GM23338 (cell line): ENCODE measurements around the gene IL20. TPM values are rescaled to one million over a fixed set of nuclear protein-coding genes. Genes with fewer than 3 reads are reported as not detected.
A peak's percentile ranks its signal among the peaks of the same experiment; 100 is the strongest.

Experiments used
- ATAC-seq: fragments of 200-7000 bp; cut with Tn5 transposase; 3 replicates; pipeline ENCODE4 v1.9.1; 2020
- DNase-seq: peaks from one replicate; pipeline ENCODE4 v3.0.0-alpha.2; 2015; ENCODE audit warnings: low spot score
- H2AFZ ChIP-seq: fragments of 200-600 bp; sonication (generic); 2 replicates; pipeline ENCODE4 v1.8.0; 2016; ENCODE audit warnings: antibody characterized with exemption, mild to moderate bottlenecking, moderate library complexity
- H3F3A ChIP-seq: fragments of 200-600 bp; sonication (generic); replicated peaks from 2 replicates; pipeline ENCODE4 v1.8.0; 2017; ENCODE audit warnings: antibody characterized with exemption, mixed run types, low read depth
- H3K27ac ChIP-seq: fragments of 200-600 bp; sonication (generic); 2 replicates; pipeline ENCODE4 v1.6.1; 2016; ENCODE audit warnings: low read depth
- H3K27me3 ChIP-seq: fragments of 200-600 bp; sonication (generic); 2 replicates; pipeline ENCODE4 v1.8.0; 2016; ENCODE audit warnings: mild to moderate bottlenecking, mixed run types, moderate library complexity; ENCODE audit not compliant: insufficient read depth
- H3K36me3 ChIP-seq: fragments of 200-600 bp; sonication (generic); 2 replicates; pipeline ENCODE4 v1.8.0; 2016; ENCODE audit warnings: mild to moderate bottlenecking; ENCODE audit not compliant: insufficient read depth
- H3K4me1 ChIP-seq: fragments of 200-600 bp; sonication (generic); 2 replicates; pipeline ENCODE4 v1.8.0; 2016; ENCODE audit warnings: mild to moderate bottlenecking, moderate library complexity; ENCODE audit not compliant: insufficient read depth
- H3K4me2 ChIP-seq: fragments of 200-600 bp; sonication (generic); 2 replicates; pipeline ENCODE4 v1.7.1; 2017; ENCODE audit warnings: mixed run types
- H3K4me3 ChIP-seq: fragments of 200-600 bp; sonication (generic); 2 replicates; pipeline ENCODE4 v1.6.1; 2016; ENCODE audit warnings: mixed run types
- H3K79me2 ChIP-seq: fragments of 200-600 bp; sonication (generic); replicated peaks from 2 replicates; pipeline ENCODE4 v1.8.0; 2017; ENCODE audit warnings: mild to moderate bottlenecking; ENCODE audit not compliant: insufficient read depth
- H3K9me2 ChIP-seq: fragments of 200-600 bp; sonication (generic); 2 replicates; pipeline ENCODE4 v1.8.0; 2017; ENCODE audit not compliant: insufficient read depth
- H4K20me1 ChIP-seq: fragments of 200-600 bp; sonication (generic); replicated peaks from 2 replicates; pipeline ENCODE4 v1.8.0; 2017; ENCODE audit warnings: mild to moderate bottlenecking; ENCODE audit not compliant: insufficient read depth
- H3K27ac Mint-ChIP-seq: 2 replicates; pipeline ENCODE4 v1.8.0; 2020; ENCODE audit warnings: inconsistent platforms, mild to moderate bottlenecking, moderate library complexity, mixed read lengths
- H3K27me3 Mint-ChIP-seq: 3 replicates; pipeline ENCODE4 v1.8.0; 2022; ENCODE audit warnings: low read depth, mild to moderate bottlenecking, moderate library complexity, mixed read lengths, inconsistent platforms; ENCODE audit not compliant: insufficient read depth, poor library complexity
- H3K36me3 Mint-ChIP-seq: 3 replicates; pipeline ENCODE4 v1.8.0; 2021; ENCODE audit warnings: low read depth, mild to moderate bottlenecking, inconsistent platforms, moderate library complexity, mixed read lengths
- H3K4me1 Mint-ChIP-seq: 3 replicates; pipeline ENCODE4 v1.8.0; 2020; ENCODE audit warnings: mild to moderate bottlenecking, inconsistent platforms, mixed read lengths
- H3K4me3 Mint-ChIP-seq: 3 replicates; pipeline ENCODE4 v1.8.0; 2021; ENCODE audit warnings: moderate library complexity, mild to moderate bottlenecking, inconsistent platforms, mixed read lengths
- H3K9me3 Mint-ChIP-seq: 3 replicates; pipeline ENCODE4 v1.8.0; 2020; ENCODE audit warnings: moderate library complexity, mild to moderate bottlenecking, inconsistent platforms, mixed read lengths
- CREB1 ChIP-seq: fragments of 250-450 bp; sonication (Bioruptor Pico); IDR thresholded peaks from 2 replicates; pipeline ENCODE4 v1.5.0; 2020; ENCODE audit warnings: low read depth, mild to moderate bottlenecking, moderate library complexity
- CTCF ChIP-seq, 2 experiments: fragments of 200-600 bp in 1 of 2; sonication (generic) in 1 of 2; conservative IDR thresholded peaks; 2 replicates each; pipeline versions ENCODE4 v1.5.1 to v1.6.1; 2016 to 2017; ENCODE audit warnings: antibody characterized with exemption in 2 of 2, low read depth in 2 of 2, mild to moderate bottlenecking in 2 of 2, moderate library complexity in 1 of 2
- ETS1 ChIP-seq: IDR thresholded peaks from 2 replicates; pipeline ENCODE4 v1.6.1; 2016; ENCODE audit warnings: antibody characterized with exemption
- EZH2 ChIP-seq: fragments of 200-600 bp; sonication (generic); IDR thresholded peaks from one replicate; pipeline ENCODE4 v1.8.0; 2017; ENCODE audit warnings: antibody characterized with exemption, mild to moderate bottlenecking, low read depth; ENCODE audit not compliant: unreplicated experiment
- EZH2phosphoT487 ChIP-seq: fragments of 200-600 bp; sonication (generic); IDR thresholded peaks from one replicate; pipeline ENCODE4 v1.8.1; 2018; ENCODE audit warnings: antibody characterized with exemption; ENCODE audit not compliant: unreplicated experiment
- JUNB ChIP-seq: IDR thresholded peaks from one replicate; pipeline ENCODE4 v1.6.1; 2016; ENCODE audit warnings: antibody characterized with exemption; ENCODE audit not compliant: unreplicated experiment
- NANOG ChIP-seq: IDR thresholded peaks from 2 replicates; pipeline ENCODE4 v1.6.1; 2016; ENCODE audit warnings: antibody characterized with exemption, borderline replicate concordance
- POLR2AphosphoS5 ChIP-seq: IDR thresholded peaks from 2 replicates; pipeline ENCODE4 v1.6.1; 2016; ENCODE audit warnings: antibody characterized with exemption, low read depth
- REST ChIP-seq: IDR thresholded peaks from one replicate; pipeline ENCODE4 v1.6.1; 2018; ENCODE audit warnings: antibody characterized with exemption; ENCODE audit not compliant: unreplicated experiment
- STAT1 ChIP-seq: IDR thresholded peaks from one replicate; pipeline ENCODE4 v1.6.1; 2016; ENCODE audit warnings: antibody characterized with exemption; ENCODE audit not compliant: unreplicated experiment
- ZNF114 ChIP-seq: fragments of 250-450 bp; sonication (Bioruptor Pico); IDR thresholded peaks from 2 replicates; pipeline ENCODE4 v1.5.0; 2020; ENCODE audit warnings: mild to moderate bottlenecking, moderate library complexity
- ZNF331 ChIP-seq: fragments of 250-450 bp; sonication (Bioruptor Pico); IDR thresholded peaks from 2 replicates; pipeline ENCODE4 v1.5.0; 2020; ENCODE audit warnings: low read depth, mild to moderate bottlenecking, moderate library complexity
- ZNF462 ChIP-seq: fragments of 250-450 bp; sonication (Bioruptor Pico); IDR thresholded peaks from 2 replicates; pipeline ENCODE4 v1.5.0; 2020; ENCODE audit warnings: mild to moderate bottlenecking, moderate library complexity
- polyA plus RNA-seq: library from polyadenylated mRNA; unstranded; fragments of >200 nt; fragmentation: Nextera tagmentation; extraction: Ambion mirVana; gene quantifications from 2 replicates; pipeline ENCODE4 v1.2.1, GENCODE V29; 2016
- total RNA-seq: library from RNA; depleted of rRNA; stranded (reverse); fragments of >200 nt; shearing (Covaris generic); gene quantifications from 2 replicates; pipeline ENCODE4 v1.2.3, GENCODE V29; 2014

IL20 gene
- total and polyA plus RNA-seq, 2 experiments from 2014 or later = not detected

GRCh38 chr1:206909883-206910318 is 44.5 kb downstream of the IL20 start:
- ATAC-seq = peak; percentile 33
- no peak overlapping the region for H3K27ac Mint-ChIP-seq

More at GRCh38 chr1:206909883-206910318, 44.5 kb downstream of the IL20 start:
- H3K27me3 Mint-ChIP-seq = peaks cover 24% of the 10 kb centered on the region
- Histone ChIP-seq H3K27ac (no peak overlapping the region), H3K4me2 (peak overlapping the region; percentile 93), H3K4me3 (peak overlapping the region; percentile 79), H3F3A (peaks cover 6% of the 10 kb centered on the region; the same call in 1 of the 2 replicates), H3K27me3 (peaks cover 33% of the 10 kb centered on the region), H2AFZ (peak overlapping the region; percentile 99), H3K79me2 (no peaks in the 10 kb centered on the region), H3K4me1 (peaks cover 4% of the 10 kb centered on the region), H3K9me2 (0 out of 2 replicates have a peak, but pooled peaks cover 4% of the 10 kb centered on the region), H4K20me1 (no peaks in the 10 kb centered on the region), H3K36me3 (no peaks in the 10 kb centered on the region)
- peaks cover 19% of the 10 kb centered on the region for H3K4me1 Mint-ChIP-seq
- DNase-seq = peak; percentile 53
- H3K36me3 Mint-ChIP-seq = no peaks in the 10 kb centered on the region
- peak overlapping the region; percentile 72 for H3K4me3 Mint-ChIP-seq
- no peaks in the 10 kb centered on the region for H3K9me3 Mint-ChIP-seq
- TF ChIP-seq REST (no peak), STAT1 (no peak), ZNF331 (CRISPR knock-in tag) (no peak), NANOG (no peak), CREB1 (no peak), ZNF114 (no peak), EZH2phosphoT487 (no peak), POLR2AphosphoS5 (no peak), JUNB (no peak), ZNF462 (CRISPR knock-in tag) (no peak), EZH2 (no peak), ETS1 (no peak), CTCF (conservative IDR thresholded peaks at IDR 0.05; ENCODE audit: low read depth in 2 of 2) (no peak)
